GM21786 (cell line): ENCODE results near the gene EN1.

ENCODE experiments used
- ATAC-seq: cut with Tn5 transposase; IDR thresholded peaks from one replicate; pipeline ENCODE4 v1.9.1; 2021; ENCODE audit not compliant: unreplicated experiment

The EN1 gene

GRCh38 chr2:118843483-118844132, 3.8 kb downstream of the EN1 start:
- ATAC-seq: no peak

- no peak for ATAC-seq
Measured at GRCh38 chr2:118842661-118843482, 4.6 kb downstream of the EN1 start.

GRCh38 chr2:118841828-118842461, 5.5 kb downstream of the EN1 start:
- no peak for ATAC-seq

GRCh38 chr2:118841450-118841827, 6.0 kb downstream of the EN1 start:
- ATAC-seq: no peak

GRCh38 chr2:118838741-118839455, 8.6 kb downstream of the EN1 start:
- ATAC-seq: no peak

GRCh38 chr2:118837621-118838020, 9.8 kb downstream of the EN1 start:
- ATAC-seq: no peak

- no peak for ATAC-seq
Measured at GRCh38 chr2:118837067-118837466, 10.4 kb downstream of the EN1 start.

- ATAC-seq: no peak
Measured at GRCh38 chr2:118836411-118836930, 11.0 kb downstream of the EN1 start.

GRCh38 chr2:118835746-118836410, 11.6 kb downstream of the EN1 start:
- no peak for ATAC-seq

GRCh38 chr2:118834901-118835745, 12.3 kb downstream of the EN1 start:
- ATAC-seq: no peak

- no peak for ATAC-seq
Measured at GRCh38 chr2:118834440-118834810, 13.0 kb downstream of the EN1 start.

- no peak for ATAC-seq
Measured at GRCh38 chr2:118833716-118834439, 13.6 kb downstream of the EN1 start.

- no peak for ATAC-seq
Measured at GRCh38 chr2:118832791-118833715, 14.4 kb downstream of the EN1 start.

- ATAC-seq: no peak
Measured at GRCh38 chr2:118832071-118832790, 15.2 kb downstream of the EN1 start.

GRCh38 chr2:118830881-118831280, 16.6 kb downstream of the EN1 start:
- ATAC-seq: no peak

GRCh38 chr2:118830118-118830517, 17.3 kb downstream of the EN1 start:
- ATAC-seq: no peak

- no peak for ATAC-seq
Measured at GRCh38 chr2:118826093-118826492, 21.4 kb downstream of the EN1 start.
